HG02763 (cell line): ENCODE data around the gene RAPGEF4.
A peak's percentile ranks its signal among the peaks of the same experiment; 100 is the strongest.
"Not testable (repeated sequence)": the region's sequence is repeated elsewhere in the genome, so short reads cannot be mapped to it uniquely, and the experiment has no call there.

Experiments used
- ATAC-seq: cut with Tn5 transposase; IDR thresholded peaks from one replicate; pipeline ENCODE4 v1.9.1; 2021; ENCODE audit warnings: mild to moderate bottlenecking, moderate library complexity; ENCODE audit not compliant: unreplicated experiment

RAPGEF4 gene

DNA sequence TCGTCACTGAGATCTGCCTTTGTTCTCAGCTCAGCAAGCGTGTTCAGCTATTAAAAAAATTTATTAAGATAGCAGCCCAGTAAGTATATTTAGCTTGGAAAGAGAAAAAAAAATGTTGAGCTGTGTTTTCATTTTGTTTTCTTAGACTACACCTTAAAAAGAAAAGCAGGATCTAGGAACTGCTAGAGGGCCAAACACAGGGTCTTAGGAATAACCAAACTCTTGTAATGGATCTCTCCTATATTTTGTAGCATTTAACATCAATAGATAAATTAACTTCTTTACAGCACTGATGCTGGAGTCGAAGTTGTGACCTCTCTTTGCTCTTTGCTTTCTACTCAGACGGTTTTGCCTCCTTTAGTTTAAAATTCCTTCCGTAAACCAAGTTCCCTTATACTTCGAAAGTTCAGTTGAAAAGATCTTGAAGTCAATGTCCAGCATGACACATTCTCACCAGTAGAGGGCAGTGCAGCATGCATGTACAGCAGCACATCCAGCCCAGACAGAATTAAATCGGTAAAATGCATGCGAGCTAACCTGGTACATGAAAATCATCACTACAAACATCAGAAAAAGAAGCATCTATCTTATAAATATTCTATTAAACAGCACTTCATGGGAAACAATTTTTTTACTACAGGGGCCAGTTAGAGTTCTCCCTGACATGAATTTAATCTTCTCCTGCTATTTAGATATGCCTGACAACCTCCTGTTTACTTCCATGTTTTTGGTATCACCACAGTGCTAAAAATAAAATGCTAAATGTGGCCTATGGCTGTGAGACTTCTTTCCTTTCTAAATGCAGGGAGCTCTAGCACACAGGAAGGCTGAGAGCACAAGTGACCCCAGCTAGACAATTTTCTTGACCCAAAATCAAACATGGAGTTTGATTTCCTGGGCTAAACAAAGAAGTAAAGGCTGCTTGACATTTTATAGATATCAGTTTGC is 291.8 kb downstream of the RAPGEF4 start:
- ATAC-seq: no peak

- ATAC-seq: no peak
Observed at GRCh38 chr2:173028141-173028540, 292.5 kb downstream of the RAPGEF4 start.

- no peak for ATAC-seq
Observed at GRCh38 chr2:173028671-173029070, 293.0 kb downstream of the RAPGEF4 start.

GRCh38 chr2:173030561-173031490 is 295.2 kb downstream of the RAPGEF4 start:
- no peak for ATAC-seq

DNA sequence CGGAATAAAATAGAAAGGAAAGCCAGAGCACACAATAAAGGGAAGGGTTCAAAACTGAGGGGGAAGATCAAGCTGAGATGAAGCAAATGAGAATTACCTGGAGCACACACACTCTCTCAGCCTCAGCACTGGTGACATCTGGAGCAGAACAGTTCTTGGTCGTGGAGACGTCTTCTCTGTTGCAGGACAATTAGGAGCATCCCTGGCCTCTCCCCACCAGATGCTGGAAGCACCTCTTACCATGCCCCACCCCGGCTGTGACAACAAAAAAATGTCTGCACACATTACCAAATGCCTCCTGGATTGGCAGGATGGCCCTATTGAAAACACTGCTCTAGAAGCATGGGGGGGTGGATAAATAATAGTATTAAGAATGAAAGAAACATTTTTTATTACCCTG is 296.4 kb downstream of the RAPGEF4 start:
- ATAC-seq: no peak

DNA sequence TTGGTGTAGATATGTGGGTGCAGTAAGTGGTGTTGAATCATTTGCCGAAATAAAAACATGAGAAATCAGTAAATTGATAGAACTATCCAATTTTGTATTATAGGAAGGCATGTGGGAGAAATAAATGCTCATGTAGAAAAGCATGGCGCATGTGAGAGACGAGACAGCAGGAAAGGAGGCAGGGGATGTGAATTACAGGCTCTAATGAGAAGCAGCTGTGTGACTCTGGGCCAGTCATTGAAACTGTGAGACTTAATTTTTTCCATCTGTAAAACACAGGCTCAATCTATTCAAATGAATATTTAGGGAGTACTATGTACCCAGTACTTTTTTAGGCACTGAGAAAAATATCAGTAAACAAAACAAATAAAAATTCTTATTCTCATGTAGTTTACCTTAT is 297.4 kb downstream of the RAPGEF4 start:
- ATAC-seq: no peak

GRCh38 chr2:173034143-173034542 is 298.5 kb downstream of the RAPGEF4 start:
- no peak for ATAC-seq

DNA sequence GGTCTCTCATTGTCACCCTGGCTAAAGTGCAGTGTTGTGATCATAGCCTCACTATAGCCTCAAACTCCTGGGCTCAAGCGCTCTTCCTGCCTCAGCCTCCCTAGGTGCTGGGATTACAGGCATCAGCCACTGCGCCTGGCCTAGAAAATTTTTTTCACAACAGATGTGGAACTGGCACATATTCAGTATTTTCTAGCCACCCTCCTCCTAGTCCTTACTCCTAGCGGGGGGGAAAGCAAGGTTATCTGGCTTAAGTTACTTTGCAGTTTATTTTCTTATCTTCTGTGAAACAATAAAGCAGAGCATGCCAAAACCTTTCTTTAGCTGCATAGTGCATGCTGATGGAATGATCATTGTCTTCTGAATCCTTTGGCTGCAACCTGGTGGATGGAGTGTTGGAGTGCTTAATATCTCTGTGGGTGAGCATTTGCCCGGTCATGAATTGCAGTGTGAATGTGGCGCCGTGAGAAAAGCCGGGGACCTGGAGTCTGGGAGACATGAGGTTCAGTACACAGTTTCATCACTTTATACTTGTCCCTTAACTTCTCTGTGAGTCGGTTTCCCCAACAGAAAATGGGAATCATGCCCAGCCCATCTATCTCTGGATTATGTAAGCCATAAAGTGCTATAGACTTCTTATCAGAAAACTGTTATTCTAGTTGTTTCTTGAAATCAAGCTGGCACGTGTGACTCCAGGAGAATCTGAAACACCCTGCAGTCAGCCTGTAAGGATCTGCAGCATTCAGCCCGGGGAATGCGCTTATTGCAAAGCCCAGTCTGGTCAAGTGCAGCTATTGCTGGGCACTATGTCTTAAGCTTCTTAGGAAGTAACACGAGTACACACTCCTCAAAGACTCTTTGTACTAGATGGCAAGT is 301.8 kb downstream of the RAPGEF4 start:
- ATAC-seq: no peak

DNA sequence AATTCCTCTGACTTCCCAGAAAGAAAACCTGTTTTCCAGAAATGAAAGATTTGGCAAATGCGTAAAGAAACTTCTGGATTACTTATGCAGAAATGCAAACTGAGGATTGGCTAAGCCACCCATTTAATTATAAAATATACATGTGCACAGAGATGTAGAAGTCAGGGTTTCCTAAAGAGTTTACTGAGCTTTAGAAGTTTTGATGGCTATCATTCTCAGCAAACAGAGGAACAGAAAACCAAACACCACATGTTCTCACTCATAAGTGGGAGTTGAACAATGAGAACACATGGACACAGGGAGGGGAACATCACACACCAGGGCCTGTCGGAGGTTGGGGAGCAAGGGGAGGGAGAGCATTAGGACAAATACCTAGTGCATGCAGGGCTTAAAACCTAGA is 302.6 kb downstream of the RAPGEF4 start:
- not testable (repeated sequence) for ATAC-seq

DNA sequence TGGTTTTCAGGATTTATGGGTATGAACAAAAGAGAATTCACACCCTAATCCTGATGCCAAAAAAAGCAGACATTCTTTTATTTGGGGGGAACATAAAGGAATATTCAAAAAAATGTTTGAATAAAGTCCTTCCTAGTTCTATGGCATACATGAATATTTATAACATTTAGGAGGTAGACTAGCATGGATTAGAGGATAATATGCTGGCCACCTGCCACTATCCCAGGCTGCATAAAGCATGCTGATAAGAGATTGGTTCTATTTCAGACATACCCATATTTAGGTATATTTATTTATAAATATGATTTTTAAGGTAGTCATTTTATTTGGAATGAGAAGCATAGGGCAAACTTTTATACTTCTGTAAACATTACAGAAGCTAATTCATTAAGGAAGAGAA is 305.1 kb downstream of the RAPGEF4 start:
- no peak for ATAC-seq

DNA sequence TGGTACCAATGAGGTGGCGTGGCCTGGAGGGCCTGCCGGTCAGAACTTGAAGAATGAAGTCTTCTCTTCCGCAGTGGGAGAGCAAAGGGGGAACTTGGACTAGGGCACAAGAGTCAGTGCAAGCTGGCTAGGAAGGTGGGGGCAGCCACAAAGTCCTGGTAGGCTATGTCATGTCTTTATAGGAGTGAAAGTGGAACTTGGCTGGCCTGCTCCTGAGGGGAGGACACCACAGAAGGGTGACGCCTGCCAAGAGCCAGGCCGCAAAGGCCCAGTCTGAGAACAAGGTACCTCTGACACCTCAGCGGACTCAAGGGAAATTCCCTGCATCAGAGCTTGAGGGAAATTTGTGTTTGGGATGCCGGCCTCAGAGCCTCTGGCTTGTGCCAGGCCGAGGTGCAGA is 307.8 kb downstream of the RAPGEF4 start:
- no peak for ATAC-seq

DNA sequence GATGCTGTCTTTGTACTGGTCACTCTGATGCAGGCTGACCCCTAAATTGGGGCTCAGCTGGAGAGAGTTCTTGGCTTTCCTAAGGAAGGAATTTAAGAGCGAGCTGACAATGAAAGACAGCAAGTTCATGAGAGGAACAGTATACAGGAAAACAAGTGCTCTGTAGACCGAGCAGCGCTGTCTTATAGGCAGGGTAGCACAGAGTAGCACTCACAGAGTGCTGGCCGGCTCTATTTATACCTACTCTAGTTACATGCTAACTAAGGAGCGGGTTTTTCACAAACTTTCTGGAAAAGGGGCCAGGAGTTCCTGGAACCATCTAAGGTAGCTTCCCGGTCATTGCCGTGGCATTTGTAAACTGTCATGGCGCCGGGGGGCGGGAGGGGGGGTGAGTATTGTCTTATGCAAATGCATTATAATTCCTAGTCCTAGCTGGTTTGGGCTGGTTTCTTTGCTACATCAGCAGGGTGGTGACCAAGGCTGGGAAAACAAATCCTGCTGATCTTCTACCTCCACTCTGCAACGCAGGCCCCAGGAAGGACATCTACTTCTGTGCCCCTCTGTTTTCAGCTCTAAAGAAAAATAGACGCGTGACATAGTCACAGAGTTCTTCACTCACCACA is 308.4 kb downstream of the RAPGEF4 start:
- no peak for ATAC-seq

- ATAC-seq: no peak
Observed at GRCh38 chr2:173044686-173045085, 309.0 kb downstream of the RAPGEF4 start.

- no peak for ATAC-seq
Observed at GRCh38 chr2:173045181-173045580, 309.5 kb downstream of the RAPGEF4 start.

- no peak for ATAC-seq
Observed at GRCh38 chr2:173048522-173048896, 312.9 kb downstream of the RAPGEF4 start.

DNA sequence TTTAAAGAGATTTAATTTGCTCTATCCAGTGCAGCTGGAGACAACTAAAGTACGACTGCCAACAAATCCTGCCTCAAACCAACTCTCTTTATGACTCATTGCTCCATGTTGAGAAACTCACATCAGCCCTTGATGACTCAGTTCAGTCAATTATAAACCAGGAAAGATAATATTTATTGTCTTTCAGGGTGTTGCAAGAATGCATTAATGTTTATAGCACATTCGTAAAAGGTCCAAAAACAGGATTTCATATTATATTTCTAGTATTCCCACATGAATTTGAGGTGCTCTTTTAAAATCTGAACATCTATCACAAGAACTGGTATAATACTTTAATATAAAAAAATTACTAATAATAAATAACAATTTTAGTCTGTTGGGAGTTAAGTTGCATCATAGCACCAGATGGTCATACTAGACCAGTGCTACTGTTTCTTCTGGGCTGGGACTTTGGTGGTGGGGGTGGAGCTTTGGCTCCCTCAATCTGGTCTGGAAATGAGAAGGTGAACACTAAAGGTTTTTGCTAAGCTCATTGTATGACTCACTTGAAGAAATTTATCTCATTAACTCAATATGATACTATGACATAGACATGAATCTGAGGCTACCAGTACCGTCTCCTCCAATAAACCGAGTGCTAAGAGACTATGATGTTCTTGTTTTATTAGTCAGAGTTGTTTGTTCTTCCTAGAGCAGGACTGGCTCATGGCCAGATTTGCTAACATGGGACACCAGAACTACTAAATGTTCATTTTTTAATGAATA is 313.4 kb downstream of the RAPGEF4 start:
- peak; percentile 59 for ATAC-seq

GRCh38 chr2:173049831-173050230 is 314.2 kb downstream of the RAPGEF4 start:
- no peak for ATAC-seq

DNA sequence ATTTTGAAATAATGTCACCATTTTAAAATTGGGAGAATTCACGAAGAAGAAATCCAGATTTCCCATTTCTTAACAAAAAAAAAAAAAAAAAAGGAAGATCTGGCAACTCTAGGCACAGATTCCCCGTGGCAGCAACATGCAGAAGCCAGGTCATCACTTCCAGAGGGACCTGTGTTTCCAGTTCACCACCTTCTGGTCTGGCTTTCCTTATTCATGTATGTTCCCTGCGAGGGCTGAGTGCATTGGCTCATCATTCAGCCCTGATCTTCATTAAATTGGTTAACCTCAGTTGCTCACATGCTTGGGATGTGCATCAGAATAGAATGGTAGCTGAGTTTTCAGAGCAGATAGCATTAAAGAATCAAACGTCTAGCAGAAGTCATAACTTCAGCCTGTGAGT is 315.0 kb downstream of the RAPGEF4 start:
- ATAC-seq: no peak

DNA sequence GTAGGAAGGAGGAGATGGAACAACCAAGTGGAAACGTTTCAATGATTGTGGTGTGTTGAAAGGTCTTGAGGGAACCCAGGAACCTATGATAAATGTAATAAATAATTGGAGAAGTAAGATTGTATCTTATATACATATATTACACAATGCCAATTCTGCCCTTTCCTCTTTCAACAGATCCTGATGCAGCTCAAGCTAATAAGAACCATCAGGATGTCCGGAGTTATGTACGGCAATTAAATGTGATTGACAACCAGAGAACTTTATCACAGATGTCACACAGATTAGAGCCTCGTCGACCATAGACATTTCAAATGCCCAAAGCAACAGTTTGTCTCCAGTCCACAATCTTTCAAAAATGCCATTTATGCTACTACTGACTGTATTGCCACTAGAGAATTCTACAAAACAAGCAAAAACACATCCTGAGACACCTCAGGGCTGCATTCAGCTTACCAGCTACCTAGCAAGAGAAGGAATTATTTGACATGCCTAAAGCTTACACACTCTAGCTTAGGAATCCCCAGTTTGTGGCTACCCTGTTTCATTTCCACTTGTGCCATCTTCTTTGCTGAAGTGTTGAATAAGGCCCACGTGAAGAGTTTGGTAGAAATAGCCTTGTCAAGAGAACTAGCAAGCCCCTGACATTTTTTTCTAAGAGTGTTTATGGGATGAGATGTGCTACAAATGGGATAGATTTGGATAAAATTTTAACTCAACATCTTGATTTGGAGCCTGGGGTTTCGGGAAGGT is 316.0 kb downstream of the RAPGEF4 start:
- ATAC-seq: no peak
